Ectodermal cell (in vitro differentiated cells): ENCODE data around the gene SPACA4.

Experiments
- H3K27ac ChIP-seq: 2 replicates; pipeline ENCODE4 v1.7.0; 2013; ENCODE audit warnings: mild to moderate bottlenecking, low read depth, low read length; ENCODE audit not compliant: insufficient read depth, poor library complexity, severe bottlenecking
- H3K27me3 ChIP-seq: 2 replicates; pipeline ENCODE4 v1.7.0; 2013; ENCODE audit warnings: mild to moderate bottlenecking, low read length; ENCODE audit not compliant: insufficient read depth, control insufficient read depth, poor library complexity, severe bottlenecking
- H3K36me3 ChIP-seq: one replicate; pipeline ENCODE4 v1.7.0; 2013; ENCODE audit warnings: low read length; ENCODE audit not compliant: control insufficient read depth, insufficient read depth
- H3K4me1 ChIP-seq: one replicate; pipeline ENCODE4 v1.7.0; 2013; ENCODE audit warnings: low read length; ENCODE audit not compliant: control insufficient read depth, insufficient read depth
- H3K4me3 ChIP-seq: 2 replicates; pipeline ENCODE4 v1.7.0; 2013; ENCODE audit warnings: low read depth, low read length, control low read depth; ENCODE audit not compliant: insufficient read depth
- H3K9me3 ChIP-seq: 2 replicates; pipeline ENCODE4 v1.7.0; 2013; ENCODE audit warnings: mild to moderate bottlenecking, low read length, moderate library complexity; ENCODE audit not compliant: control insufficient read depth
- WGBS, 2 experiments: methylation state at CpG; one replicate each; pipeline ENCODE4 v1.1.7; 2013; ENCODE audit warnings: missing lambda C conversion rate in 2 of 2; 5-methylcytosine and 5-hydroxymethylcytosine counted together

The SPACA4 gene

GRCh38 chr19:48596237-48596636, 10.3 kb upstream of the SPACA4 start:
- WGBS, 2 experiments = 93 to 95% methylated on average over 4 of the region's 4 CpGs
- H3K4me1 ChIP-seq = no peaks in the 10 kb centered on the region
- H3K27me3 ChIP-seq = no peaks in the 10 kb centered on the region
- H3K36me3 ChIP-seq = no peaks in the 10 kb centered on the region
- no peak overlapping the region for H3K4me3 ChIP-seq
- H3K27ac ChIP-seq = no peak overlapping the region
- no peaks in the 10 kb centered on the region for H3K9me3 ChIP-seq

GRCh38 chr19:48596679-48597465, 9.7 kb upstream of the SPACA4 start:
- H3K36me3 ChIP-seq = no peaks in the 10 kb centered on the region
- no peaks in the 10 kb centered on the region for H3K9me3 ChIP-seq
- no peak overlapping the region for H3K27ac ChIP-seq
- no peaks in the 10 kb centered on the region for H3K27me3 ChIP-seq
- H3K4me1 ChIP-seq = no peaks in the 10 kb centered on the region
- 89 to 91% methylated on average over 39 of the region's 39 CpGs for WGBS, 2 experiments
- no peak overlapping the region for H3K4me3 ChIP-seq

- H3K36me3 ChIP-seq = no peaks in the 10 kb centered on the region
- H3K4me3 ChIP-seq = no peak overlapping the region
- H3K27ac ChIP-seq = no peak overlapping the region
- no peaks in the 10 kb centered on the region for H3K9me3 ChIP-seq
- no peaks in the 10 kb centered on the region for H3K27me3 ChIP-seq
- 85 to 87% methylated on average over 30 of the region's 30 CpGs for WGBS, 2 experiments
- no peaks in the 10 kb centered on the region for H3K4me1 ChIP-seq
Observed at GRCh38 chr19:48598996-48599700, 7.4 kb upstream of the SPACA4 start.

- Histone ChIP-seq H3K9me3 (no peaks in the 10 kb centered on the region), H3K4me3 (no peak overlapping the region)
Observed at GRCh38 chr19:48600679-48601417, 5.7 kb upstream of the SPACA4 start.

GRCh38 chr19:48603001-48603400, 3.5 kb upstream of the SPACA4 start:
- Histone ChIP-seq H3K9me3 (no peaks in the 10 kb centered on the region), H3K27me3 (no peaks in the 10 kb centered on the region), H3K36me3 (no peaks in the 10 kb centered on the region), H3K4me3 (no peak overlapping the region), H3K27ac (no peak overlapping the region), H3K4me1 (no peaks in the 10 kb centered on the region)
- 94% methylated on average over 8 to 9 of the region's 9 CpGs for WGBS, 2 experiments

More at GRCh38 chr19:48600679-48601417, 5.7 kb upstream of the SPACA4 start:
- Histone ChIP-seq H3K4me1 (no peaks in the 10 kb centered on the region), H3K36me3 (no peaks in the 10 kb centered on the region), H3K27ac (no peak overlapping the region), H3K27me3 (no peaks in the 10 kb centered on the region)
- WGBS, 2 experiments = 91% methylated on average over 21 of the region's 21 CpGs

GRCh38 chr19:48603449-48603848, 3.1 kb upstream of the SPACA4 start:
- no peaks in the 10 kb centered on the region for H3K9me3 ChIP-seq
- H3K36me3 ChIP-seq = no peaks in the 10 kb centered on the region
- H3K27me3 ChIP-seq = no peaks in the 10 kb centered on the region
- no peak overlapping the region for H3K4me3 ChIP-seq
- no peaks in the 10 kb centered on the region for H3K4me1 ChIP-seq
- H3K27ac ChIP-seq = no peak overlapping the region
- 96 to 97% methylated on average over 39 of the region's 39 CpGs for WGBS, 2 experiments

GRCh38 chr19:48603850-48604249, 2.7 kb upstream of the SPACA4 start:
- Histone ChIP-seq H3K27me3 (no peaks in the 10 kb centered on the region), H3K36me3 (no peaks in the 10 kb centered on the region), H3K4me3 (no peak overlapping the region), H3K27ac (no peak overlapping the region), H3K4me1 (no peaks in the 10 kb centered on the region), H3K9me3 (no peaks in the 10 kb centered on the region)
- 93 to 98% methylated on average over 9 of the region's 9 CpGs for WGBS, 2 experiments

- no peaks in the 10 kb centered on the region for H3K9me3 ChIP-seq
- no peak overlapping the region for H3K4me3 ChIP-seq
- H3K27me3 ChIP-seq = no peaks in the 10 kb centered on the region
- H3K4me1 ChIP-seq = no peaks in the 10 kb centered on the region
- 92 to 96% methylated on average over 7 of the region's 7 CpGs for WGBS, 2 experiments
- H3K36me3 ChIP-seq = no peaks in the 10 kb centered on the region
- no peak overlapping the region for H3K27ac ChIP-seq
Observed at GRCh38 chr19:48607359-48607755, 815 bp downstream of the SPACA4 start.

- Histone ChIP-seq H3K4me1 (peaks cover 6% of the 10 kb centered on the region), H3K36me3 (no peaks in the 10 kb centered on the region), H3K9me3 (no peaks in the 10 kb centered on the region), H3K27me3 (no peaks in the 10 kb centered on the region), H3K27ac (no peak overlapping the region), H3K4me3 (no peak overlapping the region)
- 38 to 48% methylated on average over 9 of the region's 9 CpGs for WGBS, 2 experiments
Observed at GRCh38 chr19:48608798-48609263, 2.3 kb downstream of the SPACA4 start.

GRCh38 chr19:48609571-48610108, 3.1 kb downstream of the SPACA4 start:
- 94 to 96% methylated on average over 20 of the region's 20 CpGs for WGBS, 2 experiments
- Histone ChIP-seq H3K4me1 (peaks cover 14% of the 10 kb centered on the region), H3K9me3 (no peaks in the 10 kb centered on the region), H3K27ac (no peak overlapping the region), H3K36me3 (no peaks in the 10 kb centered on the region), H3K27me3 (no peaks in the 10 kb centered on the region), H3K4me3 (no peak overlapping the region)
